GM21515 (cell line): Measurements from ENCODE around the gene HSD17B7.
"Not testable (repeated sequence)": the region's sequence is repeated elsewhere in the genome, so short reads cannot be mapped to it uniquely, and the experiment has no call there.

Experiments
- ATAC-seq: cut with Tn5 transposase; IDR thresholded peaks from one replicate; pipeline ENCODE4 v1.9.1; 2021; ENCODE audit not compliant: unreplicated experiment

HSD17B7 gene

GRCh38 chr1:162807503-162807902, 17.0 kb downstream of the HSD17B7 start:
- ATAC-seq, result not testable (repeated sequence)

- not testable (repeated sequence) for ATAC-seq
Measured at GRCh38 chr1:162812357-162812756, 21.9 kb downstream of the HSD17B7 start.

- ATAC-seq, result not testable (repeated sequence)
Measured at GRCh38 chr1:162818136-162818535, 27.6 kb downstream of the HSD17B7 start.

GRCh38 chr1:162818666-162819065, 28.2 kb downstream of the HSD17B7 start:
- ATAC-seq, result not testable (repeated sequence)

- no peak for ATAC-seq
Measured at GRCh38 chr1:162822391-162823200, 32.1 kb downstream of the HSD17B7 start.

GRCh38 chr1:162823231-162823630, 32.7 kb downstream of the HSD17B7 start:
- no peak for ATAC-seq

- ATAC-seq, result no peak
Measured at GRCh38 chr1:162823771-162824525, 33.4 kb downstream of the HSD17B7 start.

- ATAC-seq, result no peak
Measured at GRCh38 chr1:162829268-162829667, 38.8 kb downstream of the HSD17B7 start.

- ATAC-seq, result no peak
Measured at GRCh38 chr1:162832470-162832869, 42.0 kb downstream of the HSD17B7 start.

- peak; percentile 96 for ATAC-seq
Measured at GRCh38 chr1:162835157-162835899, 44.8 kb downstream of the HSD17B7 start.

- no peak for ATAC-seq
Measured at GRCh38 chr1:162838863-162839262, 48.4 kb downstream of the HSD17B7 start.

GRCh38 chr1:162840250-162840839, 49.8 kb downstream of the HSD17B7 start:
- no peak for ATAC-seq

GRCh38 chr1:162844153-162844552, 53.7 kb downstream of the HSD17B7 start:
- no peak for ATAC-seq

- no peak for ATAC-seq
Measured at GRCh38 chr1:162846256-162847212, 56.0 kb downstream of the HSD17B7 start.

GRCh38 chr1:162847839-162848453, 57.4 kb downstream of the HSD17B7 start:
- ATAC-seq, result no peak

- no peak for ATAC-seq
Measured at GRCh38 chr1:162849711-162850110, 59.2 kb downstream of the HSD17B7 start.

- no peak for ATAC-seq
Measured at GRCh38 chr1:162851341-162851740, 60.8 kb downstream of the HSD17B7 start.

GRCh38 chr1:162854245-162854882, 63.9 kb downstream of the HSD17B7 start:
- peak; percentile 70 for ATAC-seq
